Upper lobe of left lung (tissue), 6 donors: ENCODE results near the gene GDPGP1. TPM values are rescaled to one million over a fixed set of nuclear protein-coding genes. Genes with fewer than 3 reads are reported as not detected.
A peak's percentile ranks its signal among the peaks of the same experiment; 100 is the strongest.

Experiments used
- ATAC-seq, 2 donors: fragments of 200-7000 bp; cut with Tn5 transposase; one replicate each; pipeline ENCODE4 v1.9.1; 2022; ENCODE audit warnings: mild to moderate bottlenecking in 2 of 2, moderate library complexity in 2 of 2; ENCODE audit not compliant: low FRiP score in 2 of 2
- DNase-seq, 2 donors: peaks; one replicate each; pipeline ENCODE4 v3.0.0-alpha.2; 2019 to 2020
- H3K27ac ChIP-seq, 4 donors: fragments of 200-600 bp; sonication (generic); one replicate each; pipeline ENCODE4 v1.5.1; 2016 to 2019
- H3K27me3 ChIP-seq, 4 donors: fragments of 200-600 bp; sonication (generic); one replicate each; pipeline ENCODE4 v1.5.1; 2017 to 2019
- H3K36me3 ChIP-seq, 4 donors: fragments of 200-600 bp; sonication (generic); one replicate each; pipeline ENCODE4 v1.5.1; 2016 to 2019
- H3K4me1 ChIP-seq, 4 donors: fragments of 200-600 bp; sonication (generic); one replicate each; pipeline ENCODE4 v1.5.1; 2018 to 2019
- H3K4me3 ChIP-seq, 4 donors: fragments of 200-600 bp; sonication (generic); one replicate each; pipeline ENCODE4 v1.5.1; 2017 to 2019; ENCODE audit warnings: mild to moderate bottlenecking in 2 of 4, moderate library complexity in 1 of 4
- H3K9me3 ChIP-seq, 4 donors: fragments of 200-600 bp; sonication (generic); one replicate each; pipeline ENCODE4 v1.5.1; 2018 to 2019
- EP300 ChIP-seq, 4 donors: sonication (generic); formaldehyde crosslinking; IDR thresholded peaks; one replicate each; pipeline ENCODE4 v1.5.1; 2017; ENCODE audit warnings: antibody characterized with exemption in 4 of 4, control low read depth in 2 of 4
- POLR2A ChIP-seq, 4 donors: fragments of 450-650 bp; IDR thresholded peaks; one replicate each; pipeline ENCODE4 v1.5.1; 2016 to 2017; ENCODE audit warnings: antibody characterized with exemption in 4 of 4, mild to moderate bottlenecking in 2 of 4
- POLR2AphosphoS5 ChIP-seq, 2 donors: sonication (generic); formaldehyde crosslinking; IDR thresholded peaks; one replicate each; pipeline ENCODE4 v1.5.1; 2017; ENCODE audit warnings: antibody characterized with exemption in 2 of 2
- whole genome bisulfite sequencing, 2 donors: methylation state at CpG; one replicate each; pipeline ENCODE4 v1.1.5; 2017 to 2018; 5-methylcytosine and 5-hydroxymethylcytosine counted together
- total RNA-seq, 6 donors: library from RNA; depleted of rRNA in 4 of 6; stranded (reverse); fragments of >200 nt in 4 of 6; gene quantifications; one replicate each; pipeline versions ENCODE4 v1.1.0 to v1.2.1, GENCODE V29; 2016 to 2021
- TF ChIP-seq, protein P1 (sequence below), 6 experiments: fragments of 450-650 bp in 4 of 6; fragments of 200-600 bp in 2 of 6; sonication (generic) in 2 of 6; IDR thresholded peaks; one replicate each; pipeline ENCODE4 v1.5.1; 2016 to 2019; ENCODE audit warnings: antibody characterized with exemption in 6 of 6
- donor health status: DM: no; HTN: no; CAD: no; lungs with moderate emphysema.
- donor health status: DM: no; HTN: yes; CAD: no; lungs with severe emphysema.

Gene GDPGP1
- total RNA-seq, 6 donors from 2014 or later: 7.2 to 27.2 (median 10.3) TPM

DNA sequence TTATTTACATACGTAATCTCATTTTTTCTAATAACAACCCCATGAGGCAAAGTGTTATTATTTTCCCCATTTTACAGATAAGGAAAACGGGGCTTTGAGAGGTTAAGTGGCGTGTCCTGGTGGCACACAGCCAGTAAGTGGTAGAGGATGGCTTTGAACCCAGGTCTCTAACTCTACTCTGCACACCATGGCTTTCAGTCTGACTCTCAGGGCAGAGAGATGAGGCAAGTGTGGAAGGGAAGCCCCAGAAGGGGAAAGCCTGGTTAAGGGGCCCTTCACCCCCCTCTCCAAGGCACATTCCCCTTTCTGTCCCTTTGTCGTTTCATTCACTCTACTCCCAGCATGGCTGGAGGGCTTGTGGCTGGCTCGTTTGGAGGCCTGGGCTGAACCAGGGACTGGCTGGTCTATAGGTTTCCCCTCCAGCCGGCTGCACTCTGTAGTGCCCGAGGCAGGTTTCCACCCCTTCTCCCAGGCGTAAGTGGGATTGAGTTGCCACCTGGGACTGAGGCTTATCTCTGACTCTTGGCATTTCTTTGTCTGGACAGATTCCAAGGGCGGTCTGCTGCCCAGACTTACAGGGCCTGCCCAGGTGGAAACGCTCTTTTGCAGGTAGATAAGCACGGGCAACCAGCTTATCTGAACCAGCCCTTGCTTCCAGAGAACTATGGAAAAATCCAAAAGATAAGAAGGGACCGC, 20.7 kb upstream of the GDPGP1 start:
- DNase-seq (peak in 1 of 2 donors; percentile 84), ATAC-seq (peak; percentile 38 to 77)
- no peaks in the 10 kb centered on the region for H3K27me3 ChIP-seq
- peak overlapping the region; percentile 42 to 77 (median 55) for H3K27ac ChIP-seq
- H3K4me3 ChIP-seq: no peak overlapping the region
- peaks cover 0 to 22% (median 5%) of the 10 kb centered on the region in 4 donors for H3K36me3 ChIP-seq
- WGBS, 2 donors: 56 to 68% methylated on average over 12 of the region's 12 CpGs
- H3K4me1 ChIP-seq: peaks cover 26 to 52% (median 33%) of the 10 kb centered on the region in 4 donors
- TF ChIP-seq EP300 (IDR thresholded peaks at IDR 0.05) (no peak), POLR2AphosphoS5 (IDR thresholded peaks at IDR 0.05) (no peak), POLR2A (IDR thresholded peaks at IDR 0.05) (no peak)
- TF ChIP-seq, protein P1, sequence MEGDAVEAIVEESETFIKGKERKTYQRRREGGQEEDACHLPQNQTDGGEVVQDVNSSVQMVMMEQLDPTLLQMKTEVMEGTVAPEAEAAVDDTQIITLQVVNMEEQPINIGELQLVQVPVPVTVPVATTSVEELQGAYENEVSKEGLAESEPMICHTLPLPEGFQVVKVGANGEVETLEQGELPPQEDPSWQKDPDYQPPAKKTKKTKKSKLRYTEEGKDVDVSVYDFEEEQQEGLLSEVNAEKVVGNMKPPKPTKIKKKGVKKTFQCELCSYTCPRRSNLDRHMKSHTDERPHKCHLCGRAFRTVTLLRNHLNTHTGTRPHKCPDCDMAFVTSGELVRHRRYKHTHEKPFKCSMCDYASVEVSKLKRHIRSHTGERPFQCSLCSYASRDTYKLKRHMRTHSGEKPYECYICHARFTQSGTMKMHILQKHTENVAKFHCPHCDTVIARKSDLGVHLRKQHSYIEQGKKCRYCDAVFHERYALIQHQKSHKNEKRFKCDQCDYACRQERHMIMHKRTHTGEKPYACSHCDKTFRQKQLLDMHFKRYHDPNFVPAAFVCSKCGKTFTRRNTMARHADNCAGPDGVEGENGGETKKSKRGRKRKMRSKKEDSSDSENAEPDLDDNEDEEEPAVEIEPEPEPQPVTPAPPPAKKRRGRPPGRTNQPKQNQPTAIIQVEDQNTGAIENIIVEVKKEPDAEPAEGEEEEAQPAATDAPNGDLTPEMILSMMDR (IDR thresholded peaks at IDR 0.05): no peak
- no peaks in the 10 kb centered on the region for H3K9me3 ChIP-seq

DNA sequence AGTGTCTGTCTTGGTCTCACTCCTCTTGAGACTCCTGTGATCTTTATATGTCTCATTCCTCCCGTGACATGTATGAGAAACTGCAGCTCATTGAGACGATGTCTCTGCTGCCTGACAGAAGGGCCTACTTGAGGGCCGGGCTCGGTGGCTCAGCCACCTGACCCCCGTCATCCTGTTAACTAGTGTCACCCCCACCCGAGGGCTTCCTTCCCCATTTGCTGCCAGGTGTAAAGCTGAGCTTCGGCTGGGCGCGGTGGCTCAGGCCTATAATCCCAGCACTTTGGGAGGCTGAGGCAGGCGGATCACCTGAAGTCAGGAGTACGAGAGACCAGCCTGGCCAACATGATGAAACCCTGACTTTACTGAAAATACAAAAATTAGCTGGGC, 20.2 kb upstream of the GDPGP1 start:
- ATAC-seq (peak in 1 of 2 donors; percentile 12), DNase-seq (no peak)
- WGBS, 2 donors: 63% methylated on average over 11 of the region's 11 CpGs; no CpG with 5 or more reads in 1 of the 2 donors
- Histone ChIP-seq H3K4me3 (no peak overlapping the region), H3K36me3 (peaks cover 0 to 26% (median 5%) of the 10 kb centered on the region in 4 donors), H3K4me1 (peaks cover 26 to 52% (median 33%) of the 10 kb centered on the region in 4 donors), H3K27ac (peak overlapping the region; percentile 42 to 77 (median 55)), H3K9me3 (no peaks in the 10 kb centered on the region), H3K27me3 (no peaks in the 10 kb centered on the region)
- TF ChIP-seq, protein P1 (IDR thresholded peaks at IDR 0.05): no peak
- TF ChIP-seq EP300 (IDR thresholded peaks at IDR 0.05): peak in 1 of 4 donors; percentile 5
- TF ChIP-seq POLR2AphosphoS5 (IDR thresholded peaks at IDR 0.05): no peak

DNA sequence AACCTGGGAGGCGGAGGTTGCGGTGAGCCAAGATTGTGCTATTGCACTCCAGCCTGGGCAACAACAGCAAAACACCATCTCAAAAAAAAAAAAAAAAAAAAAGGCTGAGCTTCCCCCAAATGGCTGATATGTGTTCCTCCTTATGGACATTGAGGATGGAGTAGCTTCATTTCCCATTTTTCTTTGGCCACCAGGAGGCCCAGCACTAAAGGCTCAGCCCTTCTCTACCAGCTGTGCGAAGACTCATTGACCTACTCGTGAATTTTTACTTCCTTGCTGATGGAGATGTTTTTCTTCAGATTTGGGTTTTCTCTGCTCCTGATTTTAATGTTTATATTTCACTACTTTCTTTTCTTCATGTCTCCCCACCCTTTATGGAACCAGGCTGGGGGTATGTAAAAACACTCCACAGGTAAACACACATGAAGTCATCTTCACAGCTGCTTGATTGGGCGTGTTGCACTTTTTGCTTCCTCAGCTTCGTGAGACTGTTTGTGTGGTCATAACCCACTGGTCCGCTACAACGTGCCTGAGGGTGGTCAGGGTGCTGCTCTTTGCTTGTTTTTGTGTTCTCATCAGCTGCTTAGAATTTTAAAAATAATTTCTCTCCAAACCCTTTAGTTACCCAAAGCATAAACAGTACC, 19.3 kb upstream of the GDPGP1 start:
- 74 to 77% methylated on average over 8 of the region's 8 CpGs for WGBS, 2 donors
- DNase-seq: no peak
- no peak for ATAC-seq
- TF ChIP-seq POLR2AphosphoS5 (IDR thresholded peaks at IDR 0.05) (no peak), POLR2A (IDR thresholded peaks at IDR 0.05) (no peak), EP300 (IDR thresholded peaks at IDR 0.05) (no peak)
- TF ChIP-seq, protein P1 (IDR thresholded peaks at IDR 0.05): peak in 2 of 6 experiments; percentile 7 to 22
- Histone ChIP-seq H3K9me3 (no peaks in the 10 kb centered on the region), H3K4me1 (peaks cover 26 to 47% (median 34%) of the 10 kb centered on the region in 4 donors), H3K27me3 (no peaks in the 10 kb centered on the region), H3K36me3 (peaks cover 0 to 27% (median 5%) of the 10 kb centered on the region in 4 donors), H3K4me3 (no peak overlapping the region), H3K27ac (peak overlapping the region in 1 of 4 donors; percentile 77)

DNA sequence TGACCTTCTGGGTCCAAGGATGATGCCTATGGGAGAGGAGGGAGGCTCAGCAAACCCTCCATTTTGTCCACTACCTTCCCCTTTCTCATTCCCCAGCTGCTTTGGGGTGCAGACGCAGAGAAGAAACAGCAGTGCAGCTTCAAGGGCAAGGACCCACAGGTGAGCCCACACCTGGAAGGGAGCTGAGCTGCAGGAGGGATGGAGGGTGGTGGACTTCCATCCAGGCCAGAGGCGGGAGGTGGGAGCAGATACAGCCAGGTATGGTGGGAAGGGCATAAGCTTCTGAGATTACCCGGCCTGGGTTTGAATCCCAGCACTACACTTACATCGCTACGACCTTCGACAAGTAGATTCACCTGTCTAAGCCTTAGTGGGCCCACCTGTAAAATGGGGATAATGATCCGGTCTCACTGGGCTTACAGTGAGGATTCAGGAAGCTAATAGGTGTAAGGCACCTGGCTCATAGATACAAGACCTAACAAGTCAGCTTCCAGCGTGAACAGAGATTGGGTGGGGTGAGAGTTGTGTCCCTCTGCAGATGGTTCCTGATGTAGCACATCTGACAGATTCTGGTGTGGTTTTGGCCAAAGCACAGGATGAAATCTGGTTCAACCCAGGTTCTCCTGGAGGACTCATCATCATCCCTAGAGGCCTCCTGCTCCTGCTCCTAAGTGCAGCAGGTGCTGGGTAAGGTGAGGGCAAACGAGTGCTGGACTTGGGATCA, 16.2 kb upstream of the GDPGP1 start:
- Histone ChIP-seq H3K27ac (no peak overlapping the region), H3K9me3 (no peaks in the 10 kb centered on the region), H3K27me3 (no peaks in the 10 kb centered on the region), H3K4me3 (no peak overlapping the region), H3K36me3 (peaks cover 0 to 37% (median 10%) of the 10 kb centered on the region in 4 donors), H3K4me1 (peaks cover 12 to 26% (median 16%) of the 10 kb centered on the region in 4 donors)
- TF ChIP-seq, protein P1 (IDR thresholded peaks at IDR 0.05): no peak
- TF ChIP-seq POLR2AphosphoS5 (IDR thresholded peaks at IDR 0.05) (no peak), POLR2A (IDR thresholded peaks at IDR 0.05) (no peak), EP300 (IDR thresholded peaks at IDR 0.05) (no peak)
- 83 to 97% methylated on average over 9 of the region's 9 CpGs for WGBS, 2 donors
- no peak for ATAC-seq
- no peak for DNase-seq
